ENCODE measurements around the gene HIC1. TPM values are rescaled to one million over a fixed set of nuclear protein-coding genes. Genes with fewer than 3 reads are reported as not detected.

HIC1 gene
- total RNA-seq, 1 experiment from 2014 or later: 0.84 TPM

DNA sequence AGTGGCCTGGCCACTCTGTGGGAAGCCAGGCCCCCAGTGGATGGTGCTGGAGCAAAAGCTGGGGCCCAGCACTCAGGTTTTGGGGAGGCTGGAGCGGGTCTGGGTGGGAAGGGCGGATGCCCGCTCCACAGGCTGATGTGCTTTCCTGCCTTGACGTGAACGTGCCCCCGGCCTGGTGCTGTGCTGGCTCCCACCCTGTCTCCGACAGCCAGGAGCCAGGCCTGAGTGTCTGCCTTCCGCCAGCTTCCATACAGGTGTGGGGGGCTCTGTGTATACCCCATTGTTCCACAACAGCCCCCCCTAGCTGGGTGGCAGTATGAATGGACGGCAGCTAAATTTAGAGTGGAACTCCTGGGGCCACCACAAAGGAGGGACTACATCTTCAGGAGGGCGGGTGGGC is 20.0 kb downstream of the HIC1 start:
- H3K27me3 ChIP-seq (replicated peaks; ENCODE audit: insufficient read depth, low read depth, low read length, poor library complexity): no peaks in the 10 kb centered on the region
- peaks cover 5% of the 10 kb centered on the region for H3K36me3 ChIP-seq (ENCODE audit: insufficient read depth, low read length, poor library complexity, severe bottlenecking)
- no peak overlapping the region for H3K27ac ChIP-seq (ENCODE audit: low read depth, low read length, poor library complexity, severe bottlenecking)
- H3K9me3 ChIP-seq (ENCODE audit: low read depth, low read length, poor library complexity, severe bottlenecking): no peaks in the 10 kb centered on the region
- no TSS peak for BruUV-seq (replicated peaks)
- POLR2A ChIA-PET (ENCODE audit: low non-redundant PET): no interaction called here
- DNase-seq (ENCODE audit: low spot score): no peak
- no peak overlapping the region for H3K4me3 ChIP-seq (ENCODE audit: low read depth, low read length, poor library complexity, severe bottlenecking)
- intact Hi-C loops (cut with micrococcal nuclease; ENCODE audit: unreplicated experiment): no loop called here
- CTCF ChIA-PET: no interaction called here
- H3K4me1 ChIP-seq (ENCODE audit: insufficient read depth, low read length, poor library complexity, severe bottlenecking): no peaks in the 10 kb centered on the region
- TF ChIP-seq, protein P1, sequence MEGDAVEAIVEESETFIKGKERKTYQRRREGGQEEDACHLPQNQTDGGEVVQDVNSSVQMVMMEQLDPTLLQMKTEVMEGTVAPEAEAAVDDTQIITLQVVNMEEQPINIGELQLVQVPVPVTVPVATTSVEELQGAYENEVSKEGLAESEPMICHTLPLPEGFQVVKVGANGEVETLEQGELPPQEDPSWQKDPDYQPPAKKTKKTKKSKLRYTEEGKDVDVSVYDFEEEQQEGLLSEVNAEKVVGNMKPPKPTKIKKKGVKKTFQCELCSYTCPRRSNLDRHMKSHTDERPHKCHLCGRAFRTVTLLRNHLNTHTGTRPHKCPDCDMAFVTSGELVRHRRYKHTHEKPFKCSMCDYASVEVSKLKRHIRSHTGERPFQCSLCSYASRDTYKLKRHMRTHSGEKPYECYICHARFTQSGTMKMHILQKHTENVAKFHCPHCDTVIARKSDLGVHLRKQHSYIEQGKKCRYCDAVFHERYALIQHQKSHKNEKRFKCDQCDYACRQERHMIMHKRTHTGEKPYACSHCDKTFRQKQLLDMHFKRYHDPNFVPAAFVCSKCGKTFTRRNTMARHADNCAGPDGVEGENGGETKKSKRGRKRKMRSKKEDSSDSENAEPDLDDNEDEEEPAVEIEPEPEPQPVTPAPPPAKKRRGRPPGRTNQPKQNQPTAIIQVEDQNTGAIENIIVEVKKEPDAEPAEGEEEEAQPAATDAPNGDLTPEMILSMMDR (conservative IDR thresholded peaks at IDR 0.05; ENCODE audit: low read depth, low read length): no peak
- TF ChIP-seq EZH2 (IDR thresholded peaks at IDR 0.05; ENCODE audit: borderline replicate concordance, low read depth, low read length, poor library complexity, severe bottlenecking): no peak

DNA sequence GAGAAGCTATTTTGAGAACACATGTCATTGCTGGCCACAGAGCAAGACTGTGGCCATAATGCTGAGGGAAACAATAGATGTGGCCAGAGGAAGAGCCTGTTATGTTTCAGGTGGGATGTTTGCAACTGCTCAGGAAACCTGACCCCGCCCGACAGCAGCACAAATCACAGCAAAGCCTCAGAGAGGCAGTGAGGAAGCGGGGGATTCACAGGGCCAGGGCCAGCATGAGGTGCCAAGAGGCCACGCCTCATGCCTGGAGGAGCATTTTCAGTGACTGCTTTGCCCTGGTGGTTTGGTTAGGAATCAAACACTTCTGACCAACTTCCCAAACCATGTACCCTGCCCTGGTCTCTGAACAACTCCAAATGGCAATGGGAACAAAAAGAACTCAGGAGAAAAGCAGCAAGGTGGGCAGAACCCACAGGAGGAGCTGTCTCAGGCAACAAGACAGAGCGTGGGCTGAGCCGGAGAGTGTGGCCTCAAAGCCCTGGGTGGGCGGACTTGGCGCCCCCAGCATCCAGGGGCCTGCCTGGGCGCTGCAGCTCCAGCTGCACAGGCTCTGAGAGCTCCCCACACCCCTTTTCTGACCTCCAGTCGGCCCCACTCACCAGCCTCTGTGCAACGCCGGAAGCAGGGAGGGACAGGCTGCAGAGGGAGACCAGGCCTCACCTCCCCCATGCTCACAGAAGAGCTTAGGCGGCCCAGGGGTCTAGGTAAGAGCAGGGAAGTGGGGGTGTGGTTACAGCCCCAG is 20.6 kb downstream of the HIC1 start:
- Histone ChIP-seq H3K4me3 (ENCODE audit: low read depth, low read length, poor library complexity, severe bottlenecking) (no peak overlapping the region), H3K9me3 (ENCODE audit: low read depth, low read length, poor library complexity, severe bottlenecking) (no peaks in the 10 kb centered on the region), H3K27ac (ENCODE audit: low read depth, low read length, poor library complexity, severe bottlenecking) (no peak overlapping the region), H3K27me3 (replicated peaks; ENCODE audit: insufficient read depth, low read depth, low read length, poor library complexity) (no peaks in the 10 kb centered on the region), H3K36me3 (ENCODE audit: insufficient read depth, low read length, poor library complexity, severe bottlenecking) (peaks cover 5% of the 10 kb centered on the region), H3K4me1 (ENCODE audit: insufficient read depth, low read length, poor library complexity, severe bottlenecking) (no peaks in the 10 kb centered on the region)
- BruUV-seq (replicated peaks): no TSS peak
- ChIA-PET CTCF (no interaction called here), POLR2A (ENCODE audit: low non-redundant PET) (no interaction called here)
- intact Hi-C loops (cut with micrococcal nuclease; ENCODE audit: unreplicated experiment): no loop called here
- TF ChIP-seq EZH2 (IDR thresholded peaks at IDR 0.05; ENCODE audit: borderline replicate concordance, low read depth, low read length, poor library complexity, severe bottlenecking): no peak
- TF ChIP-seq, protein P1 (conservative IDR thresholded peaks at IDR 0.05; ENCODE audit: low read depth, low read length): no peak
- no peak for DNase-seq (ENCODE audit: low spot score)

DNA sequence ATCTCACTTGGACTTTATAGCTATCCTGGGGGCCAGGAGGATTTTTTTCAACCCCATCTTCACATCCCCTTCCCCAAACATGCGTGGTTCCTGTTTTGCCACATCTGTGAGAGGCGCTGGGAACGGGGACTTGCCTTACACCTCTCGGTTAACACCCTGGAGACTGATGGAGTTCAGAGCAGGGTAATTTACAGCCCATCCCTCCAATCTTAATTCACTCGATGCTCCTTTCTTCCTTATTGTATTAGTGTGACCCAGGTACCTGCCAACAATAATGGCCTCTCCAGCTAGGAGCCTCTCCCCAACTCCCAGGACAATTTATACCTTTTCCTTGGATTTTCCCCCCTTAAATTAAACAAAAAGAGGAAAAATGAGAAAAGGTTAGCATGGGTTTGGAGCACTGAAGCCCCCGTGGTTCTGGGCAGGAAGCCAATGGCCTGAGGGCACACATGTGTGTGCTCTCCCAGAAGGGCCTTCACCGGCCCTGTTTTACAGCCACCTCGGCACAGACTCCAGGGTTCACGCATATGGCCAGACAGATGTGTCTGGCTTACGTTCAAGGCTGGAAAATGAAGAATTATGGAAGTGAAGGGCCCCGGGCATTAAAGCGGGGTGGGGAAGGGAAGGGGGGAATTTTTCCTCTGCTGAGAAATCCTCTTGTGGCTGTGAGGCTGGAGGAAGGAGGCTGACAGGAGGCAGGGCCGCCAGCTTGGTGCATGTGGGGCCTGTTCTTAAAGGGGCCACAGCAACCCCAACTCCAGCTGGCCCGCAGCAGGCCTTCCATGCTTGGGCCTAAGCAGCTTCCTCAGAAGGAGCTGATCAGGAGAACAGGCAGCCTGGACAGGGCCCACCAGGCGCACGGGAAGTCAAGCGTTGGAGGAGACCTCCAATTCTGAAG is 21.4 kb downstream of the HIC1 start:
- ChIA-PET CTCF (no interaction called here), POLR2A (ENCODE audit: low non-redundant PET) (no interaction called here)
- BruUV-seq (replicated peaks): no TSS peak
- H3K27me3 ChIP-seq (replicated peaks; ENCODE audit: insufficient read depth, low read depth, low read length, poor library complexity): no peaks in the 10 kb centered on the region
- H3K36me3 ChIP-seq (ENCODE audit: insufficient read depth, low read length, poor library complexity, severe bottlenecking): peaks cover 7% of the 10 kb centered on the region
- intact Hi-C loops (cut with micrococcal nuclease; ENCODE audit: unreplicated experiment): no loop called here
- H3K27ac ChIP-seq (ENCODE audit: low read depth, low read length, poor library complexity, severe bottlenecking): no peak overlapping the region
- H3K4me1 ChIP-seq (ENCODE audit: insufficient read depth, low read length, poor library complexity, severe bottlenecking): no peaks in the 10 kb centered on the region
- H3K4me3 ChIP-seq (ENCODE audit: low read depth, low read length, poor library complexity, severe bottlenecking): no peak overlapping the region
- TF ChIP-seq, protein P1 (conservative IDR thresholded peaks at IDR 0.05; ENCODE audit: low read depth, low read length): no peak
- no peak for TF ChIP-seq EZH2 (IDR thresholded peaks at IDR 0.05; ENCODE audit: borderline replicate concordance, low read depth, low read length, poor library complexity, severe bottlenecking)
- no peaks in the 10 kb centered on the region for H3K9me3 ChIP-seq (ENCODE audit: low read depth, low read length, poor library complexity, severe bottlenecking)
- DNase-seq (ENCODE audit: low spot score): no peak
